ENCODE data around the gene ADAD2. TPM values are rescaled to one million over a fixed set of nuclear protein-coding genes. Genes with fewer than 3 reads are reported as not detected.
"Not testable (repeated sequence)": the region's sequence is repeated elsewhere in the genome, so short reads cannot be mapped to it uniquely, and the experiment has no call there.

The ADAD2 gene
- total RNA-seq, 1 donor from 2014 or later, result not detected

DNA sequence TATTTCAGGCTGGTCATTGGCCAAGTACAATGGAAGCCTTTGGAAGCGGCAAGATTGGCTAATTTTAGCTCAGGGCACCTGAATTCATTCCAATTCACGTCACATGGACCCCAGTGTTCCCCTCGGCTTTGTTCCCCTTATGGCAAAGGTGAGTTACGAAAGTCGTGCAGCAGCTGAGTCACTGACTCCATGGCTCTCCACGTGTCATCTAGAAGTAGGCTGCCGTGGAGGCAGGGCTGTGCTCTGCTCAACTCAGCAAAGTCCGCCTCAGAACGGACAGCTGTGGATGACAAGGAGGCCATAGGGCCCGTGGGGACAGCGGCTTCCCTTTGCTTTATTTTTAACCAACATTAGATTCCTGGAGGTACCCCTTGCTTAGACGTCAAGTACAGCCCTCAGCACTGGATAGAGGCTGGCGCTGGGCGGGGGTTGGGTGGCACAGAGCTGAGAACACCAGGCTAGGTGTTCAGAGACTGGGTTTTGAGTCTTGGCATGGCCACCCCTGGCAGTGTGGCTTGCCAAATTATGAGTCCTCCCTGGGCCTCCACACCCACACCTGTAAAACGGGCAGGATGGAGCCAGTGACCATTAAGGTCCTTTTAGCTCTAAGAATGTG, 23.6 kb downstream of the ADAD2 start:
- Histone ChIP-seq H3K4me3 (no peak overlapping the region), H3K79me2 (ENCODE audit: low read depth) (no peaks in the 10 kb centered on the region), H3K9ac (no peak overlapping the region), H2AFZ (replicated peaks) (no peak overlapping the region), H3K36me3 (no peaks in the 10 kb centered on the region), H4K20me1 (ENCODE audit: low read depth) (no peaks in the 10 kb centered on the region), H3K27ac (no peak overlapping the region), H3K9me3 (ENCODE audit: low read depth) (no peaks in the 10 kb centered on the region), H3F3A (ENCODE audit: low read depth) (peaks cover 4% of the 10 kb centered on the region), H3K4me1 (peaks cover 10% of the 10 kb centered on the region), H3K27me3 (no peaks in the 10 kb centered on the region), H3K4me2 (no peak overlapping the region)
- H3K36me3 Mint-ChIP-seq, result no peaks in the 10 kb centered on the region
- no peak for DNase-seq (ENCODE audit: low spot score)
- H3K27me3 Mint-ChIP-seq (ENCODE audit: insufficient read depth, low read depth), result peaks cover 10% of the 10 kb centered on the region
- TF ChIP-seq, protein P1, sequence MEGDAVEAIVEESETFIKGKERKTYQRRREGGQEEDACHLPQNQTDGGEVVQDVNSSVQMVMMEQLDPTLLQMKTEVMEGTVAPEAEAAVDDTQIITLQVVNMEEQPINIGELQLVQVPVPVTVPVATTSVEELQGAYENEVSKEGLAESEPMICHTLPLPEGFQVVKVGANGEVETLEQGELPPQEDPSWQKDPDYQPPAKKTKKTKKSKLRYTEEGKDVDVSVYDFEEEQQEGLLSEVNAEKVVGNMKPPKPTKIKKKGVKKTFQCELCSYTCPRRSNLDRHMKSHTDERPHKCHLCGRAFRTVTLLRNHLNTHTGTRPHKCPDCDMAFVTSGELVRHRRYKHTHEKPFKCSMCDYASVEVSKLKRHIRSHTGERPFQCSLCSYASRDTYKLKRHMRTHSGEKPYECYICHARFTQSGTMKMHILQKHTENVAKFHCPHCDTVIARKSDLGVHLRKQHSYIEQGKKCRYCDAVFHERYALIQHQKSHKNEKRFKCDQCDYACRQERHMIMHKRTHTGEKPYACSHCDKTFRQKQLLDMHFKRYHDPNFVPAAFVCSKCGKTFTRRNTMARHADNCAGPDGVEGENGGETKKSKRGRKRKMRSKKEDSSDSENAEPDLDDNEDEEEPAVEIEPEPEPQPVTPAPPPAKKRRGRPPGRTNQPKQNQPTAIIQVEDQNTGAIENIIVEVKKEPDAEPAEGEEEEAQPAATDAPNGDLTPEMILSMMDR (IDR thresholded peaks at IDR 0.05), result no peak
- TF ChIP-seq EZH2 (IDR thresholded peaks at IDR 0.05) (no peak), EZH2phosphoT487 (IDR thresholded peaks at IDR 0.05) (no peak)
- no peaks in the 10 kb centered on the region for H3K9me3 Mint-ChIP-seq
- H3K4me3 Mint-ChIP-seq, result no peak overlapping the region
- peaks cover 20% of the 10 kb centered on the region for H3K4me1 Mint-ChIP-seq
- no peak overlapping the region for H3K27ac Mint-ChIP-seq

DNA sequence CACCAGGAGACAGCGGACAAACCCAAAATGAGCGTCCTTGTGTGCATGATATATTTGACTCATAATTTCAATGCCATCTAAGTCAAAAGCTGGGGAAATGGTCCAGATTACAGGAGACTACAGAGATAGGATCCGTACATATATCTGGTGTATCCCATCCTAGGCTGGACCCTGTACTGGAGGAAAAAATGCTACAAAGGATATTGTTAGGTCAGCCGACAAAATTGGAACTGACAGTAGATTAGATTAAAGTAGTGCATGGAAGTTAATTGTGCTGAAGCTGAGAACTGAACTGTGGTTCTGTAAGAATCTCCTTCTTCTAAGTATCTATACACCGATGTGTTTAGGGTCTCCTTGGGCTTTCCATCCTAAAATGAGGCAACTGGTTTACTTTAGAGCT, 24.6 kb downstream of the ADAD2 start:
- H3K27ac ChIP-seq, result no peak overlapping the region
- H3K4me1 ChIP-seq, result peaks cover 10% of the 10 kb centered on the region
- H3K4me2 ChIP-seq, result no peak overlapping the region
- H3K79me2 ChIP-seq (ENCODE audit: low read depth), result no peaks in the 10 kb centered on the region
- no peak overlapping the region for H2AFZ ChIP-seq (replicated peaks)
- peaks cover 4% of the 10 kb centered on the region for H3F3A ChIP-seq (ENCODE audit: low read depth)
- no peak overlapping the region for H3K9ac ChIP-seq
- Mint-ChIP-seq H3K27me3 (ENCODE audit: insufficient read depth, low read depth) (peaks cover 14% of the 10 kb centered on the region), H3K9me3 (no peaks in the 10 kb centered on the region), H3K27ac (peak overlapping the region; percentile 80), H3K4me1 (peaks cover 20% of the 10 kb centered on the region), H3K36me3 (no peaks in the 10 kb centered on the region), H3K4me3 (no peak overlapping the region)
- H4K20me1 ChIP-seq (ENCODE audit: low read depth), result no peaks in the 10 kb centered on the region
- no peaks in the 10 kb centered on the region for H3K27me3 ChIP-seq
- no peak for DNase-seq (ENCODE audit: low spot score)
- H3K9me3 ChIP-seq (ENCODE audit: low read depth), result no peaks in the 10 kb centered on the region
- H3K4me3 ChIP-seq, result no peak overlapping the region
- TF ChIP-seq EZH2phosphoT487 (IDR thresholded peaks at IDR 0.05) (no peak), EZH2 (IDR thresholded peaks at IDR 0.05) (no peak)
- TF ChIP-seq, protein P1 (IDR thresholded peaks at IDR 0.05), result no peak
- H3K36me3 ChIP-seq, result no peaks in the 10 kb centered on the region

DNA sequence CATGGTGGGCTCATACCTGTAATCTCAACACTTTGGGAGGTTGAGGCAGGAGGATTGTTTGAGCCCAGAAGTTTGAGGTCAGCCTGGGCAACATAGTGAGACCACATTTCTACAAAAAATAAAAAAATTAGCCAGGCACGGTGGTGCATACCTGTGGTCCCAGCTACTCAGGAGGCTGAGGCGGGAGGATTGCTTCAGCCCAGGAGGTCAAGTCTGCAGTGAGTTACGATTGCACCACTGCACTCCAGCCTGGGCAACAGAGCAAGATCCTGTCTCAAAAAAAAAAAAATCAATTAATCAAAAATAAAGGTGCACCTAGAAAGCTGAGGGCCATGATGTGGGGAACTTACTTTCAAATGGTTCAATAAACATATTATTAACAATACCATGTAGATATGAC, 25.2 kb downstream of the ADAD2 start:
- H3K79me2 ChIP-seq (ENCODE audit: low read depth); H2AFZ ChIP-seq (replicated peaks); H3K36me3 Mint-ChIP-seq; H3K27ac Mint-ChIP-seq; H3K9ac ChIP-seq; H3K9me3 ChIP-seq (ENCODE audit: low read depth); H3K4me2 ChIP-seq; H3K27ac ChIP-seq; H3K27me3 ChIP-seq; H3K4me1 ChIP-seq; H3K4me3 Mint-ChIP-seq; H3K9me3 Mint-ChIP-seq; H3F3A ChIP-seq (ENCODE audit: low read depth); H4K20me1 ChIP-seq (ENCODE audit: low read depth); H3K36me3 ChIP-seq; H3K4me3 ChIP-seq; DNase-seq (ENCODE audit: low spot score): not testable (repeated sequence)
- Mint-ChIP-seq H3K4me1 (peaks cover 24% of the 10 kb centered on the region), H3K27me3 (ENCODE audit: insufficient read depth, low read depth) (peaks cover 11% of the 10 kb centered on the region)

DNA sequence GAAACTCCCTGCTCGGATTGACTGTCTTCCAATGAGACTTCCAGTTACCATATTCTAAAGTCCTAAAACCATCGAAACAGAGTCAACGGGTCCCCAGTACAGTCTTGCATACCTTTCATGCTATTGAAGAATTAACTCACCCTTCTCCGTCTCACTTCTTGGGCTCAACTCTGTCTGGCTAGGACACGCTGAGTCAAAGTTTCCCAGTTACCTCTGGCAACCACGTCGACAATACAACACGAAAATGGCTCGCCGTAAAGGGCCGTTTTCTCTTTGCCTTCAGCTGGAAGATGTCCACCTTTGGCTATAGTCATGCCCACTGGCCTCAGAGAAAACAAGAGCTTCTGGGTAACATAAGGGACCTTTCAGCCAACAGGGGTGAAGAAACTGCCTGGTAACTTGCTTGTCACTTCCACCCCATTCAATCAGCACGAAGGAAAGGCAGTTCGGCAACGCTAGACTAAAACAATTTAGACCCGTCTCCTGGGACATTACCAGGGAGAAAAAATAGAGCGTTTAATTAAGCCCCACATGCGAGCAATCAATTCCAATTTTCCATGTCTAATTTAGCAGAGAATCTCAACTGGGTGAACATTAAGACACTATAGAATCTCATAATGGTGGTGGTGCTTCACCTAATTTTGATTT, 27.3 kb downstream of the ADAD2 start:
- Histone ChIP-seq H3K27ac (no peak overlapping the region), H2AFZ (replicated peaks) (no peak overlapping the region), H4K20me1 (ENCODE audit: low read depth) (no peaks in the 10 kb centered on the region), H3K27me3 (no peaks in the 10 kb centered on the region), H3K4me1 (peaks cover 10% of the 10 kb centered on the region), H3K9me3 (ENCODE audit: low read depth) (no peaks in the 10 kb centered on the region), H3K9ac (no peak overlapping the region), H3K4me3 (no peak overlapping the region), H3K79me2 (ENCODE audit: low read depth) (no peaks in the 10 kb centered on the region), H3K36me3 (no peaks in the 10 kb centered on the region), H3F3A (ENCODE audit: low read depth) (peaks cover 4% of the 10 kb centered on the region), H3K4me2 (peak overlapping the region; percentile 42)
- H3K27ac Mint-ChIP-seq, result no peak overlapping the region
- H3K9me3 Mint-ChIP-seq, result no peaks in the 10 kb centered on the region
- peaks cover 24% of the 10 kb centered on the region for H3K4me1 Mint-ChIP-seq
- TF ChIP-seq EZH2phosphoT487 (IDR thresholded peaks at IDR 0.05), result no peak
- TF ChIP-seq, protein P1 (IDR thresholded peaks at IDR 0.05), result no peak
- TF ChIP-seq EZH2 (IDR thresholded peaks at IDR 0.05), result no peak
- no peak for DNase-seq (ENCODE audit: low spot score)
- H3K36me3 Mint-ChIP-seq, result no peaks in the 10 kb centered on the region
- no peak overlapping the region for H3K4me3 Mint-ChIP-seq
- peaks cover 9% of the 10 kb centered on the region for H3K27me3 Mint-ChIP-seq (ENCODE audit: insufficient read depth, low read depth)
